GM10266 (cell line): ENCODE measurements around the gene ALG1.
"Not testable (repeated sequence)": the region's sequence is repeated elsewhere in the genome, so short reads cannot be mapped to it uniquely, and the experiment has no call there.

ENCODE experiments used
- DNase-seq: peaks from one replicate; pipeline ENCODE4 v3.0.0; 2012; ENCODE audit errors: extremely low spot score
- TF ChIP-seq, protein P1 (sequence below): IDR thresholded peaks from 2 replicates; pipeline ENCODE4 v1.5.1; 2012; ENCODE audit warnings: mild to moderate bottlenecking, low read depth; ENCODE audit not compliant: control insufficient read depth, insufficient read depth; ENCODE audit errors: missing control alignments

The ALG1 gene

DNA sequence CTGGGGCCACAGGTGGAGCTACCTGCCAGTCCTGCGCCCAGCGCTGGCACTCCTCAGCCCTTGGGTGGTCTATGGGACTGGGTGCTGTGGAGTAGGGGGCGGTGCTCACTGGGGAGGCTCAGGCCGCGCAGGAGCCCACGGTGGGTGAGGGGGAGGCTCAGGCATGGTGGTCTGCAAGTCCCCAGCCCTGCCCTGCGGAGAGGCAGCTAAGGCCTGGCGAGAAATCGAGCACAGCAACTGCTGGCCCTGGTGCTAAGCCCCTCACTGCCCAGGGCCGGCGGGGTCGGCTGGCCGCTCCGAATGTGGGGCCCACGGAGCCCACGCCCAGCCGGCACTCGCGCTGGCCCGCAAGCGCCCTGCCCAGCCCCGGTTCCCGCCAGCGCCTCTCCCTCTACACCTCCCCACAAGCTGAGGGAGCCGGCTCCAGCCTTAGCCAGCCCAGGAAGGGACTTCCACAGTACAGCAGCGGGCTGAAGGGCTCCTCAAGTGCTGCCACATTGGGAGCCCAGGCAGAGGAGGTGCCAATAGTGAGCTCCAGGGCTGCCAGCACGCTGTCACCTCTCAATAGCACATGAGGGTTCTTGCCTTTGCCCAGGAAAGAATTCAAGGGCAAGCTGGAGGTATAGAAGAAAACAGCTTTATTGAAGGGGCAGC lies 37.0 kb downstream of the ALG1 start:
- TF ChIP-seq, protein P1, sequence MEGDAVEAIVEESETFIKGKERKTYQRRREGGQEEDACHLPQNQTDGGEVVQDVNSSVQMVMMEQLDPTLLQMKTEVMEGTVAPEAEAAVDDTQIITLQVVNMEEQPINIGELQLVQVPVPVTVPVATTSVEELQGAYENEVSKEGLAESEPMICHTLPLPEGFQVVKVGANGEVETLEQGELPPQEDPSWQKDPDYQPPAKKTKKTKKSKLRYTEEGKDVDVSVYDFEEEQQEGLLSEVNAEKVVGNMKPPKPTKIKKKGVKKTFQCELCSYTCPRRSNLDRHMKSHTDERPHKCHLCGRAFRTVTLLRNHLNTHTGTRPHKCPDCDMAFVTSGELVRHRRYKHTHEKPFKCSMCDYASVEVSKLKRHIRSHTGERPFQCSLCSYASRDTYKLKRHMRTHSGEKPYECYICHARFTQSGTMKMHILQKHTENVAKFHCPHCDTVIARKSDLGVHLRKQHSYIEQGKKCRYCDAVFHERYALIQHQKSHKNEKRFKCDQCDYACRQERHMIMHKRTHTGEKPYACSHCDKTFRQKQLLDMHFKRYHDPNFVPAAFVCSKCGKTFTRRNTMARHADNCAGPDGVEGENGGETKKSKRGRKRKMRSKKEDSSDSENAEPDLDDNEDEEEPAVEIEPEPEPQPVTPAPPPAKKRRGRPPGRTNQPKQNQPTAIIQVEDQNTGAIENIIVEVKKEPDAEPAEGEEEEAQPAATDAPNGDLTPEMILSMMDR = no peak
- DNase-seq = no peak

DNA sequence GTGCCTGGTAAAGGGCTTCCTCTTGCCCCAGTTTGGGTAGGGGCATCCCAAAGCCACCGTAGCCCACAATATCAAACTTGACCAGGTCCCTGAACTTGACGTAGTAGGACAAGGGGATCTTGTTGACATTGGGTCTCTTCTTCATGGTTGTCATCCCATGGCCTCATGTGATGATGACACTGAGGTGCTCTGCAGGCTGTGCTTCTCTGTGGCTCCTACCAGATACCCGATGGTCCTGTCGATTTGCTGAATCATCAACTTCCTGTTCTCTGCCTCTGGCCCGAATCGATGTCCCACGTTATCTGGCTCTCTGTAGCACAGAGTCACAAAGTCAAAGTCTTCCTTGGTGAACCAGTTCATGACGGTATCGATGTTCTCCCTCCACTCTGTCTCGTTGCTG lies 39.3 kb downstream of the ALG1 start:
- DNase-seq = not testable (repeated sequence)

DNA sequence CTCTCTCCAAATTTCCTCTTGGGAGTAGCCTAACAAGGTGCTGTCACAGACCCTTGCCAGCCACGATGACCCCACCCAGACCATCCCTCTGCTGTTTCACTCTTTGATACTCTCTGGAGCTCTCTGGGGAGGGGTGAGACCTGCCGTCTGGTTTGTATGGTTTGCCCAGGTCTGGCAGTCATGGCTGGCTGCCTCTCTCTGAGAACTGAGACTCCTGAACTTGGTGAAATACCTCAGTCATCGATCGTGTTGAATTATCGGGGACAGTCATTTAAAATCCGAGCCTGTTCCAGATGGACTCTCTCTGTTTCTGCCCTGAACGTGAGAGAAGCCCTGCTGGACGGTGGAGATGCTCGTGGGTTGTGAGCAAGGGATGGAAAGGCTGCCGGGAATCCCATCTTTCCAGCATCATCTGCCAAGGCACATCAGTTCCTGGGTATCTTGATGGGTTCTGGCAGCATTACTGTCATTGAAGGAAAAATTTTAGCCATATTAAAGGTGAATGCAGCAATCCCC lies 45.2 kb downstream of the ALG1 start:
- DNase-seq = peak; percentile 6

DNA sequence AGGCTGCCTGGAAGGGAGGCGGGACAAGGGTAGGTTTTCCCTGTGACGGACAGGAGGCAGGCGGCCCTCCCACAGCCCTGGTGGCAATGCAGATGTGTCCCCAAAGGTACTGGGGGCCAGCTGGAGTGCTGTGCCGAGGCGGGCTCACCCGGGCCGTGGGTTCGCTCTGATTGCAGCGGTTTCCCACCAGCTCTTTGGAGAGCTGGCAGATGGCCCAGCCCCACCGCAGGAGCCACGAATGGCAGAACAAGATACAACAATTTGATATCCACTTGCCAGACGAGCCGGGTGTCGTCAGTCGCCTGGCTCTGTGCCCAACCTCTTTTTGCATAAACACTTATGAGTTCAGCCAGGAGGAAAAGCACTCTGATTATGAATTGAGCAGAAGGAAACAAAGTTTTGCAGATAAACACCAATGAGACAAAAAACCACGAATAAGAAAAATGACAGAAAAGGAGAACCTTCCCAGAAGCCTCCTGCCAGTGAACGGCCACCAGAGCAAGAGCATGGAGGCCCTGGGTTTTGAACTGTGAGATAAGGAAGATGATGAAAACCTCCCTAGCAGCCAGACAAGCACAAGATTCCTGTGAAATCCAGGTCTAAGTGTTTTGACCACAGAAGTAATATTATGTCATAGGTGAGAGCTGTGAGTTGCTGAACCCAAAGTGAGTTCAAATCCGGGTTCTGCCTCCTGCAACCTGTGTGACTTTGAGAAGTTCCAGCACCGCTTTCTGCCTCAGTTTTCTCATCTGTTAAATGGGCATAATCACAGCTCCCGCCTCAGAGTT lies 45.9 kb downstream of the ALG1 start:
- DNase-seq = not testable (repeated sequence)

DNA sequence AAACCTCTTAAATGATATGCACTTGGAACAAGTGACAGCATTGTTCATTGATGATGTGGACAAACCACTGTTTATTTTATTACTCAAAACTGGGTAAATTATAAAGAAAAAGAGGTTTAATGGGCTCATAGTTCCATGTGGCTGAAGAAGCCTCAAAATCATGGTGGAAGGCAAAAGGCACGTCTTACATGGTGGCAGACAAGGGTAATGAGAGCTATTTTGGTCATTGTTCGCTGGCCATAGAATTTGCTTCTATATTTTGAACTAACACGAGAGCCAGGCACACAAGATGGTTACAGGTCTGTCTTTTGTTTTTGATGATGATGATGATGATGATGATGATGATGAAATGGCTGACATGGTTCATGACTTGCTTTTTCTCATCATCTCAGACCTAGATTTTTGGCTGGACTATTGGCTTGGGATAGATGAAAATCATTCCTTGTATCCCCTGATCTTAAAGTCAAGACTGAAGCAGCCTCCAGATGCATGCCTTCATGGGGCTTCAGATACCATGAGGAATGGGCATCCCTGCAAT lies 59.9 kb downstream of the ALG1 start:
- not testable (repeated sequence) for DNase-seq

DNA sequence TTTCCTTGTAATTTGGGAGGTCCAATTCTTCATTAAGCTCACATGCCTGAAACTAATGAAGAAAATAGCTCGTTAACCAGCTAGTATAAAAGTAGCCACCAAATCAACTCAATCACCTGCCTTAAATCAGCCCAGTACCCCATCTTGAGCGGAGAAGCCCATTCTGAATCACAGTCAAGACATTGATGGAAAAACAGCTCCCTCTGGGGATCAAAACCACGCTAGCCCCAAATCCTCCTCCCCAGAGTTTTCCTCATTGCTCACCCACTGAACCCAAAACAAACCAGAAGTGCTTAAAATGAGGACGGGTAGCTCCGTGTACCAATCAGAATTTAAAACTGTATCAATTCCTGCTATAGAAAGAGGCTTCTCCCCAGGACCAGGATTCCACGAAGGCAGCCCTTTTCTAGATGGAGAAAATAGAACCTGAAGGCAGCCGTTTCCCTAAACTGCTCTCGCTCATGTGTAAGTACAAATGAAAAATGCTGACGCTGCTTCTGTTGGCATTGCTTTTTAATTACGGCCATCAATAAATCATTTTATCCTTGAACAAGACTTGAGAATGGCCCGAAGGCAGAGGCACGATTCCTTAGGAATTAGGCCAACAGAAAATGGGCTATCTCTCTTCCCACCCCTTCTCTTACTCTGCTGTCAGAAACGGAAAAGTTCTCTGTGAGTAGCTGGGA lies 61.4 kb downstream of the ALG1 start:
- not testable (repeated sequence) for DNase-seq

DNA sequence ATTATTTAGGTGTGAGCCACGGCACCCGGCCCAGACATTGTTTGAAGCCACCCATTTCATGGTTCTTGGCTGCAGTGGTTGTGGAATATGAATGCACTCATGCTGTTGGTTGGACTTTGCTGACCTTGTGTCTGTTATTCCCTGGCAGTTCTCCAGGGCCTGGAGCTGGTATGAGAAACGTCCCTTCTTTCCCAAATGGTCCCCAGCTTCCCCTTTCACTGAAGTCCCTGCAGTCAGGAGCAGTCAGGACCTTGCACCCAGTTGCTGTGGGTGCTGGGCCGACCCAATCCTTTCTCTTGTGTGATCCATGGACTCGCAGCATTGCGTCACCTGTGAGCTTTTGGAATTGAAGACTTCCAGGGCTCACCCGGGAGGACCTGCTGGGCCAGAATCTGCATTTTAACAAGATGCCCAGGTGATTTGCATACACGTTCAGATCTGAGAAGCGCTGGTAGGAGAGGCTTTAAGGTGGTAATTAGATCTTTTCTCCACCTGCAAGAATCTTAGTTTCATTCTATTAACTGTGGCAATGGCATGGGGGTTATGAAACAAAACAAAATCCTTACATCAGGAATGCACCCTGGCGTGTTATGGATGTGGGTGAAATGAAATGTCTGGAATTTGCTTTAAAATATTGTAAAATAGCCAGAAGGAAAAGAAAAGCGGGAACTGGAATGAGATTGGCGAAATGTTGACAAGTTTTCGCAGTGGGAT lies 63.3 kb downstream of the ALG1 start:
- not testable (repeated sequence) for DNase-seq
